GM19023 (cell line): Measurements from ENCODE around the gene FOS.

Experiments used
- ATAC-seq: cut with Tn5 transposase; IDR thresholded peaks from one replicate; pipeline ENCODE4 v1.9.1; 2021; ENCODE audit warnings: mild to moderate bottlenecking, moderate library complexity; ENCODE audit not compliant: unreplicated experiment

FOS gene

GRCh38 chr14:75311356-75311755, 32.7 kb downstream of the FOS start:
- no peak for ATAC-seq

- ATAC-seq: no peak
Measured at GRCh38 chr14:75312341-75312740, 33.7 kb downstream of the FOS start.

GRCh38 chr14:75313294-75313693, 34.7 kb downstream of the FOS start:
- ATAC-seq: no peak

- no peak for ATAC-seq
Measured at GRCh38 chr14:75315144-75315543, 36.5 kb downstream of the FOS start.

GRCh38 chr14:75317148-75317547, 38.5 kb downstream of the FOS start:
- ATAC-seq: no peak

GRCh38 chr14:75318353-75318752, 39.7 kb downstream of the FOS start:
- ATAC-seq: no peak

- ATAC-seq: no peak
Measured at GRCh38 chr14:75319021-75319420, 40.4 kb downstream of the FOS start.

GRCh38 chr14:75320196-75320595, 41.6 kb downstream of the FOS start:
- no peak for ATAC-seq

GRCh38 chr14:75322746-75323145, 44.1 kb downstream of the FOS start:
- ATAC-seq: no peak

- no peak for ATAC-seq
Measured at GRCh38 chr14:75323571-75323970, 44.9 kb downstream of the FOS start.

- no peak for ATAC-seq
Measured at GRCh38 chr14:75328558-75329155, 50.0 kb downstream of the FOS start.

- no peak for ATAC-seq
Measured at GRCh38 chr14:75329369-75329768, 50.7 kb downstream of the FOS start.

GRCh38 chr14:75331471-75331870, 52.8 kb downstream of the FOS start:
- ATAC-seq: no peak
